WTC11 (cell line): ENCODE measurements around the gene NEK2. TPM values are rescaled to one million over a fixed set of nuclear protein-coding genes. Genes with fewer than 3 reads are reported as not detected.

Experiments
- ATAC-seq: fragments of 200-7000 bp; cut with Tn5 transposase; 2 replicates; pipeline ENCODE4 v1.10.0; 2021; ENCODE audit warnings: mild to moderate bottlenecking, moderate library complexity
- CTCF ChIA-PET: fragments of 300-600 bp; sonication (Branson Sonifier 250); formaldehyde crosslinking; loops from one replicate; lab custom pipeline; 2021; ENCODE audit warnings: antibody characterized with exemption; lab: Charles Lee
- POLR2A ChIA-PET: fragments of 350-600 bp; sonication (Branson Sonifier 250); formaldehyde crosslinking; loops from one replicate; lab custom pipeline; 2021; ENCODE audit warnings: antibody characterized with exemption; lab: Charles Lee
- DNase-seq: peaks from one replicate; pipeline ENCODE4 v3.0.0; 2021; ENCODE audit warnings: low spot score
- H3K27ac Mint-ChIP-seq: 2 replicates; pipeline ENCODE4 v1.8.0; 2021; ENCODE audit warnings: mixed read lengths
- H3K27me3 Mint-ChIP-seq: 2 replicates; pipeline ENCODE4 v1.8.0; 2021; ENCODE audit warnings: low read depth, mild to moderate bottlenecking, moderate library complexity, mixed read lengths
- H3K36me3 Mint-ChIP-seq: 2 replicates; pipeline ENCODE4 v1.8.0; 2021; ENCODE audit warnings: mixed read lengths
- H3K4me1 Mint-ChIP-seq: 2 replicates; pipeline ENCODE4 v1.8.0; 2022; ENCODE audit warnings: mixed read lengths
- H3K4me3 Mint-ChIP-seq: 2 replicates; pipeline ENCODE4 v1.8.0; 2021; ENCODE audit warnings: mild to moderate bottlenecking, moderate library complexity, mixed read lengths
- H3K9me3 Mint-ChIP-seq: 2 replicates; pipeline ENCODE4 v1.8.0; 2021; ENCODE audit warnings: mixed read lengths
- ARID4B ChIP-seq: sonication (generic); formaldehyde crosslinking; IDR thresholded peaks from 2 replicates; pipeline ENCODE4 v1.8.0; 2023; ENCODE audit warnings: missing genetic modification reagents, mild to moderate bottlenecking, borderline replicate concordance
- CTCF ChIP-seq: fragments of 200-600 bp; IDR thresholded peaks from 2 replicates; pipeline ENCODE4 v1.8.0; 2022; ENCODE audit warnings: antibody characterized with exemption
- FOXJ3 ChIP-seq: sonication (generic); formaldehyde crosslinking; IDR thresholded peaks from 2 replicates; pipeline ENCODE4 v1.9.0; 2021; ENCODE audit warnings: missing genetic modification reagents, mild to moderate bottlenecking, borderline replicate concordance
- HMGA2 ChIP-seq: fragments of 250-450 bp; sonication (Bioruptor Pico); IDR thresholded peaks from 2 replicates; pipeline ENCODE4 v1.4.0; 2021; ENCODE audit warnings: mild to moderate bottlenecking, moderate library complexity
- HMGXB4 ChIP-seq: sonication (generic); formaldehyde crosslinking; IDR thresholded peaks from 2 replicates; pipeline ENCODE4 v1.8.1; 2023; ENCODE audit warnings: mild to moderate bottlenecking, moderate library complexity, missing genetic modification reagents
- IRF1 ChIP-seq: sonication (generic); formaldehyde crosslinking; IDR thresholded peaks from 2 replicates; pipeline ENCODE4 v1.8.0; 2023; ENCODE audit warnings: missing genetic modification reagents
- MXD4 ChIP-seq: fragments of 250-450 bp; sonication (Bioruptor Pico); IDR thresholded peaks from 2 replicates; pipeline ENCODE4 v1.8.0; 2021; ENCODE audit warnings: mild to moderate bottlenecking, moderate library complexity, borderline replicate concordance
- NR1H2 ChIP-seq: sonication (generic); formaldehyde crosslinking; IDR thresholded peaks from 2 replicates; pipeline ENCODE4 v1.9.0; 2021; ENCODE audit warnings: mild to moderate bottlenecking, moderate library complexity, missing genetic modification reagents
- OVOL2 ChIP-seq: fragments of 250-450 bp; sonication (Bioruptor Pico); IDR thresholded peaks from 2 replicates; pipeline ENCODE4 v1.9.0; 2021; ENCODE audit warnings: mild to moderate bottlenecking, borderline replicate concordance
- PRRX2 ChIP-seq: fragments of 250-450 bp; sonication (Bioruptor Pico); IDR thresholded peaks from 2 replicates; pipeline ENCODE4 v1.8.0; 2021; ENCODE audit warnings: mild to moderate bottlenecking
- RELA ChIP-seq: sonication (generic); formaldehyde crosslinking; IDR thresholded peaks from 2 replicates; pipeline ENCODE4 v1.8.1; 2022; ENCODE audit warnings: missing genetic modification reagents, mild to moderate bottlenecking, borderline replicate concordance
- STAT6 ChIP-seq: sonication (generic); formaldehyde crosslinking; conservative IDR thresholded peaks from 2 replicates; pipeline ENCODE4 v1.8.1; 2023; ENCODE audit warnings: mild to moderate bottlenecking, low read depth, missing genetic modification reagents, moderate library complexity
- ZMAT4 ChIP-seq: fragments of 250-450 bp; sonication (Bioruptor Pico); IDR thresholded peaks from 2 replicates; pipeline ENCODE4 v1.9.0; 2021; ENCODE audit warnings: mild to moderate bottlenecking
- ZNF281 ChIP-seq: sonication (generic); formaldehyde crosslinking; IDR thresholded peaks from 2 replicates; pipeline ENCODE4 v1.8.0; 2023; ENCODE audit warnings: mild to moderate bottlenecking, missing genetic modification reagents
- ZNF396 ChIP-seq: fragments of 250-450 bp; sonication (Bioruptor Pico); IDR thresholded peaks from 2 replicates; pipeline ENCODE4 v1.8.0; 2021; ENCODE audit warnings: mild to moderate bottlenecking, moderate library complexity, borderline replicate concordance
- total RNA-seq: library from RNA; stranded (reverse); gene quantifications from 3 replicates; pipeline ENCODE4 v1.2.3, GENCODE V29; 2021
- TF ChIP-seq, protein P1 (sequence below): sonication (generic); formaldehyde crosslinking; IDR thresholded peaks from 2 replicates; pipeline ENCODE4 v1.8.1; 2022; ENCODE audit warnings: low read depth, missing genetic modification reagents, borderline replicate concordance

The NEK2 gene
- total RNA-seq, 1 experiment from 2014 or later: 23.5 TPM

- TF ChIP-seq ZNF396 (no peak), HMGA2 (CRISPR knock-in tag) (no peak), ZMAT4 (CRISPR knock-in tag) (no peak), CTCF (no peak), STAT6 (CRISPR knock-in tag) (no peak), RELA (CRISPR knock-in tag) (no peak), NR1H2 (no peak), HMGXB4 (CRISPR knock-in tag) (no peak), OVOL2 (CRISPR knock-in tag) (no peak), MXD4 (CRISPR knock-in tag) (no peak), ZNF281 (CRISPR knock-in tag) (no peak), FOXJ3 (no peak), IRF1 (no peak), ARID4B (CRISPR knock-in tag) (no peak), PRRX2 (no peak)
- TF ChIP-seq, protein P1, sequence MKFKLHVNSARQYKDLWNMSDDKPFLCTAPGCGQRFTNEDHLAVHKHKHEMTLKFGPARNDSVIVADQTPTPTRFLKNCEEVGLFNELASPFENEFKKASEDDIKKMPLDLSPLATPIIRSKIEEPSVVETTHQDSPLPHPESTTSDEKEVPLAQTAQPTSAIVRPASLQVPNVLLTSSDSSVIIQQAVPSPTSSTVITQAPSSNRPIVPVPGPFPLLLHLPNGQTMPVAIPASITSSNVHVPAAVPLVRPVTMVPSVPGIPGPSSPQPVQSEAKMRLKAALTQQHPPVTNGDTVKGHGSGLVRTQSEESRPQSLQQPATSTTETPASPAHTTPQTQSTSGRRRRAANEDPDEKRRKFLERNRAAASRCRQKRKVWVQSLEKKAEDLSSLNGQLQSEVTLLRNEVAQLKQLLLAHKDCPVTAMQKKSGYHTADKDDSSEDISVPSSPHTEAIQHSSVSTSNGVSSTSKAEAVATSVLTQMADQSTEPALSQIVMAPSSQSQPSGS: no peak
- peaks cover 4% of the 10 kb centered on the region; the same call in 1 of the 2 replicates for H3K4me1 Mint-ChIP-seq
- ChIA-PET CTCF (interaction anchor here (0.7 kb wide), 1 partner anchor 804 kb away, joined by 4 read pairs; no protein-coding TSS in a partner anchor), POLR2A (no interaction called here)
- no peaks in the 10 kb centered on the region for H3K27me3 Mint-ChIP-seq
- no peak for DNase-seq
- H3K4me3 Mint-ChIP-seq: no peak overlapping the region
- no peak overlapping the region for H3K27ac Mint-ChIP-seq
- no peak for ATAC-seq
- no peaks in the 10 kb centered on the region for H3K9me3 Mint-ChIP-seq
- H3K36me3 Mint-ChIP-seq: no peaks in the 10 kb centered on the region
These were observed 53.8 kb downstream of the NEK2 start for GRCh38 chr1:211621447-211622198.
